K562 (cell line): Measurements from ENCODE around the gene KCNN3.

Experiments used
- CBX8 ChIP-seq: fragments of 200-600 bp; sonication (generic); IDR thresholded peaks from 2 replicates; pipeline ENCODE4 v1.6.1; 2012; ENCODE audit warnings: borderline replicate concordance, mixed run types, low read depth, mild to moderate bottlenecking, moderate library complexity, mixed read lengths, low read length, control low read depth, inconsistent platforms; ENCODE audit not compliant: poor library complexity, severe bottlenecking; ENCODE audit errors: extremely low read depth
- CTCF ChIP-seq, 3 experiments: IDR thresholded peaks in 2 of 3; conservative IDR thresholded peaks in 1 of 3; 2 replicates each; pipeline ENCODE4 v1.5.1; 2011 to 2012; ENCODE audit warnings: low read length in 3 of 3, mild to moderate bottlenecking in 3 of 3, control low read depth in 2 of 3, improper control_type of control experiment in 1 of 3, inconsistent platforms in 1 of 3, low read depth in 1 of 3, mixed read lengths in 1 of 3, moderate library complexity in 1 of 3; ENCODE audit not compliant: insufficient read depth in 2 of 3
- EHMT2 ChIP-seq: fragments of 450-650 bp; IDR thresholded peaks from 2 replicates; pipeline ENCODE4 v1.6.1; 2018; ENCODE audit warnings: antibody characterized with exemption
- FOXM1 ChIP-seq, 2 experiments: fragments of 450-650 bp in 1 of 2; sonication (generic) in 1 of 2; formaldehyde crosslinking in 1 of 2; IDR thresholded peaks; 2 replicates each; pipeline versions ENCODE4 v1.6.1 to v1.9.0; 2017 to 2022; ENCODE audit warnings: low read depth in 2 of 2, mild to moderate bottlenecking in 2 of 2, missing genetic modification reagents in 1 of 2, moderate library complexity in 1 of 2
- HNRNPLL ChIP-seq: fragments of 200-400 bp; formaldehyde crosslinking; IDR thresholded peaks from 2 replicates; pipeline ENCODE4 v1.6.1; 2017; ENCODE audit warnings: low read length, low read depth, mild to moderate bottlenecking; ENCODE audit not compliant: poor library complexity, severe bottlenecking
- POLR2A ChIP-seq: fragments of 450-650 bp; conservative IDR thresholded peaks from 2 replicates; pipeline ENCODE4 v1.6.1; 2016
- POLR2G ChIP-seq: fragments of 200-400 bp; formaldehyde crosslinking; IDR thresholded peaks from 2 replicates; pipeline ENCODE4 v1.6.1; 2017; ENCODE audit warnings: low read depth, mild to moderate bottlenecking, antibody characterized with exemption, low read length, moderate library complexity
- SMARCB1 ChIP-seq: IDR thresholded peaks from 2 replicates; pipeline ENCODE4 v1.6.1; 2011; ENCODE audit warnings: improper control_type of control experiment, low read depth; ENCODE audit not compliant: insufficient read length
- SMARCE1 ChIP-seq: fragments of 450-650 bp; IDR thresholded peaks from 2 replicates; pipeline ENCODE4 v1.7.1; 2016; ENCODE audit warnings: mild to moderate bottlenecking
- TFAP4 ChIP-seq: sonication (generic); formaldehyde crosslinking; IDR thresholded peaks from 2 replicates; pipeline ENCODE4 v1.8.0; 2022; ENCODE audit warnings: missing genetic modification reagents, mild to moderate bottlenecking, moderate library complexity, borderline replicate concordance
- ZNF232 ChIP-seq: sonication (generic); formaldehyde crosslinking; IDR thresholded peaks from 2 replicates; pipeline ENCODE4 v1.8.0; 2022; ENCODE audit warnings: mild to moderate bottlenecking, missing genetic modification reagents
- ZZZ3 ChIP-seq: fragments of 450-650 bp; IDR thresholded peaks from 2 replicates; pipeline ENCODE4 v1.6.1; 2016; ENCODE audit warnings: antibody characterized with exemption, mild to moderate bottlenecking, moderate library complexity

- TF ChIP-seq POLR2G (no peak), TFAP4 (no peak), POLR2A (no peak), CBX8 (no peak), SMARCE1 (no peak), EHMT2 (no peak), ZZZ3 (no peak), ZNF232 (CRISPR knock-in tag) (no peak), FOXM1 (IDR thresholded peaks at IDR 0.05; ENCODE audit: low read depth) (no peak), FOXM1 (CRISPR knock-in tag; IDR thresholded peaks at IDR 0.05; ENCODE audit: low read depth) (no peak), HNRNPLL (no peak), SMARCB1 (no peak), CTCF (IDR thresholded peaks at IDR 0.05 in 2 of 3, conservative IDR thresholded peaks at IDR 0.05 in 1 of 3; ENCODE audit: insufficient read depth in 2 of 3, low read depth in 1 of 3, low read length in 3 of 3) (peak; percentile 19 to 31 (median 22); a peak in 3 of 6 replicates)
Observed at GRCh38 chr1:154752273-154753030, 117.6 kb downstream of the KCNN3 start.
